ENCODE results near the gene MED16. TPM values are rescaled to one million over a fixed set of nuclear protein-coding genes. Genes with fewer than 3 reads are reported as not detected.
A peak's percentile ranks its signal among the peaks of the same experiment; 100 is the strongest.

The MED16 gene
- total RNA-seq, 1 experiment from 2014 or later: 10.8 TPM

DNA sequence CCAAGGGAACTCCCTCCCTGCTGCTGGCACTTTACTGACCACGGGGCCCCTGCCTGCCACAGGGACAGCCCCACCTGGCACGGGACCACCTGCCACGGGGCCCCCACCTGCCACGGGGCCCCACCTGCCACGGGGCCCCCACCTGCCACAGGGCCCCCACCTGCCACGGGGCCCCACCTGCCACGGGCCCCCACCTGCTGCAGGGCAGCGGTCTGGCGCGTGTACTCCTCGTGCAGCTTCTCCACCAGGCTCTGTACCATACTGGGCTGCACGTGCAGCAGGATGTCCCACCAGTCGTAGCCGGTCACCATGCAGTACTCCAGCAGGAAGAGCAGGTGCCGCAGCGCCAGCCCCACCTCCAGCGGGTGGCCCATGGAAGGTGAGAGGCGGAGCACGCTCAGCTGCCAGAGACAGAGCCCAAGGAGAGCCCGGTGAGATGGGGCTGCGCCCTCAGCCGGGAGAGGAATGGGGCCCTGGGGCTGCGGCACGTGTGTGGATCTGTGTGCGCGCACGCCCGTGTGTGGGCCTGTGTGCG lies 16.1 kb downstream of the MED16 start:
- Histone ChIP-seq H3K9me3 (ENCODE audit: low read length) (no peaks in the 10 kb centered on the region), H3K9me2 (replicated peaks; ENCODE audit: insufficient read depth, low read length) (no peaks in the 10 kb centered on the region), H3K27ac (ENCODE audit: low read length) (no peak overlapping the region), H3K27me3 (ENCODE audit: low read length) (no peaks in the 10 kb centered on the region), H3K4me2 (ENCODE audit: low read depth, low read length, poor library complexity, severe bottlenecking) (no peak overlapping the region), H3K36me3 (ENCODE audit: insufficient read depth, low read length) (no peaks in the 10 kb centered on the region), H3K4me1 (ENCODE audit: low read length) (peaks cover 11% of the 10 kb centered on the region), H3K9ac (ENCODE audit: low read length) (no peak overlapping the region), H4K20me1 (ENCODE audit: insufficient read depth, low read depth, low read length) (no peaks in the 10 kb centered on the region), H3K4me3 (ENCODE audit: low read length) (no peak overlapping the region), H3K79me2 (ENCODE audit: low read length) (no peaks in the 10 kb centered on the region), H2AFZ (ENCODE audit: low read length) (no peak overlapping the region)
- no peak for DNase-seq

DNA sequence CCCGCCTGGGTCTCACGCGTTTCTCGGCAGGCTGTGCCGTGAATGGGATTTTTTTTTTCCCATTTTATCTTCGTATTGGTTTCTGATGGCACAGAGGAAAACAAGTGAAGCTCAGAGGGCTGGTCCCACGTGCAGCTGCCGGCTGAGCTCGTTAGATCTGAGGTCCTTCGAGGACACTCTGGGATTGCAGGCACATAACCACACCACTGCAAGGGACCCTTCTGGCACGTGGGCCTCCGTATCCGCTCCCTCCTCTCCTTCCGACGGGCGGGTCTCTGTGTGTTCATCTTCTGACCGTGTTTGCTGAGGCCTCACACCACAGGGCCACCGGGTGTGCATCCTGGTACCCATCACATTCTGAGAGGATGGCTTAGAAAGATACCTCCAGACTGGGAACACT lies 16.9 kb downstream of the MED16 start:
- H4K20me1 ChIP-seq (ENCODE audit: insufficient read depth, low read depth, low read length): no peaks in the 10 kb centered on the region

DNA sequence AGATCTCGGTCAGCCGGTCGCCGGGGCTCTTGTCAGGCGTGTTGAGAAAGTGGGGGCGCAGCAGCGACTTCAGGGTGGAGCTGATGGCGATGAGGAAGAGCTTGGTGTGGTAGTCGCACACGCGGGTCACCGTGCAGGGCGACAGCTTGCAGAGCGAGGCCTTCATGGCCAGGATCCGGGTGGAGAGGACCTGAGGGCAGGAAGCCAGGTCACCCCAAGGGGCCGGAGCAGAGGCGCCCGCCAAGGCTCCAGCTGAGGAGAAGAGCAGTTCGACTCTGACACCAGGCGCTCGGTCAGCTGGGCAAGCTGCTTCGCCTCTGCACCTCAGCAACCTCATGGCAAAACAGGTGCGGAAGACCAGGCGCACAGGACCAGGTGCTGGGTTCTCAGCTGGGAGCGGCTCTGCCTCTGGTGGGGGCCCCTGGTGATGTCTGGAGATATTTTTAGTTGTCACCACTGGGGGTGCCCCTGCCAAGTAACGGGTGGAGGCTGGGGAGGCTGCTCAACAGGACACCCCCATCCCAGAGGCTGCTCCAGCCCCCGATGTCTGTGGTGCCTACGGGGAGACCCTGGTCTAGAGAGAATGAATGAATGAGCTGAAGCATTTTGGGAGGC lies 17.6 kb downstream of the MED16 start:
- no peaks in the 10 kb centered on the region for H3K9me2 ChIP-seq (replicated peaks; ENCODE audit: insufficient read depth, low read length)
- H3K4me1 ChIP-seq (ENCODE audit: low read length): peaks cover 11% of the 10 kb centered on the region
- H3K9ac ChIP-seq (ENCODE audit: low read length): no peak overlapping the region
- no peak overlapping the region for H3K27ac ChIP-seq (ENCODE audit: low read length)
- no peak overlapping the region for H3K4me2 ChIP-seq (ENCODE audit: low read depth, low read length, poor library complexity, severe bottlenecking)
- H3K27me3 ChIP-seq (ENCODE audit: low read length): no peaks in the 10 kb centered on the region
- H3K9me3 ChIP-seq (ENCODE audit: low read length): no peaks in the 10 kb centered on the region
- no peaks in the 10 kb centered on the region for H3K36me3 ChIP-seq (ENCODE audit: insufficient read depth, low read length)
- no peak overlapping the region for H2AFZ ChIP-seq (ENCODE audit: low read length)
- DNase-seq: no peak
- no peak overlapping the region for H3K4me3 ChIP-seq (ENCODE audit: low read length)
- H4K20me1 ChIP-seq (ENCODE audit: insufficient read depth, low read depth, low read length): no peaks in the 10 kb centered on the region
- H3K79me2 ChIP-seq (ENCODE audit: low read length): no peaks in the 10 kb centered on the region

More for the DNA sequence above, 16.9 kb downstream of the MED16 start:
- Histone ChIP-seq H3K27ac (ENCODE audit: low read length) (no peak overlapping the region), H3K9ac (ENCODE audit: low read length) (no peak overlapping the region), H3K4me2 (ENCODE audit: low read depth, low read length, poor library complexity, severe bottlenecking) (no peak overlapping the region), H3K9me3 (ENCODE audit: low read length) (no peaks in the 10 kb centered on the region), H3K4me3 (ENCODE audit: low read length) (no peak overlapping the region), H3K36me3 (ENCODE audit: insufficient read depth, low read length) (no peaks in the 10 kb centered on the region), H3K4me1 (ENCODE audit: low read length) (peaks cover 11% of the 10 kb centered on the region), H2AFZ (ENCODE audit: low read length) (no peak overlapping the region), H3K9me2 (replicated peaks; ENCODE audit: insufficient read depth, low read length) (no peaks in the 10 kb centered on the region), H3K27me3 (ENCODE audit: low read length) (no peaks in the 10 kb centered on the region), H3K79me2 (ENCODE audit: low read length) (no peaks in the 10 kb centered on the region)
- DNase-seq: no peak

DNA sequence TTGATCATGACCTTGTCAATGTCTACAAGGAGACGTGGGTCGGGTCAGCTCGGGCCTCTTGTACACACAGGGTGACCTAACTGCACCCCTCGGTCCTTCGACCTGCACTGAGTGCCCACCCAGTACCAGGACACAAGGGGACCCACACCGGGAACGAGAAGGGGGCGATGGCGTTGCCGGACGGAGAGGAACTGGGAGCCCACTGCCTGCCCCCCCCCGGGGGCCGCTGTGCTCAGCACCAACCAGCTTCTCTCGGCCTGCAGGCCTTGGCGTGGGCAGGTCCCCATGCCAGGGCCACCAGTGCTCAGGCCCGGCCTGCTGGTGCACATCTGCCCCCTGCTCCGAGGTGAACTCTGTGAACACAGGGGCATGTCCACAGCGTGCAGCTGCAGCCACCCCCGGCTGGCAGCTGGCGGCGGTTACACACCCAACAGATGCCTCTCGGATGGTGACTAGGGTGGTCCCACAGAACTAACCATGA lies 19.4 kb downstream of the MED16 start:
- Histone ChIP-seq H3K27me3 (ENCODE audit: low read length) (no peaks in the 10 kb centered on the region), H3K79me2 (ENCODE audit: low read length) (no peaks in the 10 kb centered on the region), H3K4me1 (ENCODE audit: low read length) (peaks cover 11% of the 10 kb centered on the region), H3K4me3 (ENCODE audit: low read length) (peak overlapping the region; percentile 40; the same call in 1 of the 2 replicates), H3K9me3 (ENCODE audit: low read length) (no peaks in the 10 kb centered on the region), H3K27ac (ENCODE audit: low read length) (no peak overlapping the region), H2AFZ (ENCODE audit: low read length) (no peak overlapping the region), H3K9ac (ENCODE audit: low read length) (no peak overlapping the region), H4K20me1 (ENCODE audit: insufficient read depth, low read depth, low read length) (no peaks in the 10 kb centered on the region), H3K4me2 (ENCODE audit: low read depth, low read length, poor library complexity, severe bottlenecking) (no peak overlapping the region), H3K36me3 (ENCODE audit: insufficient read depth, low read length) (0 out of 2 replicates have a peak, but pooled peaks cover 3% of the 10 kb centered on the region), H3K9me2 (replicated peaks; ENCODE audit: insufficient read depth, low read length) (no peaks in the 10 kb centered on the region)
- DNase-seq: no peak

DNA sequence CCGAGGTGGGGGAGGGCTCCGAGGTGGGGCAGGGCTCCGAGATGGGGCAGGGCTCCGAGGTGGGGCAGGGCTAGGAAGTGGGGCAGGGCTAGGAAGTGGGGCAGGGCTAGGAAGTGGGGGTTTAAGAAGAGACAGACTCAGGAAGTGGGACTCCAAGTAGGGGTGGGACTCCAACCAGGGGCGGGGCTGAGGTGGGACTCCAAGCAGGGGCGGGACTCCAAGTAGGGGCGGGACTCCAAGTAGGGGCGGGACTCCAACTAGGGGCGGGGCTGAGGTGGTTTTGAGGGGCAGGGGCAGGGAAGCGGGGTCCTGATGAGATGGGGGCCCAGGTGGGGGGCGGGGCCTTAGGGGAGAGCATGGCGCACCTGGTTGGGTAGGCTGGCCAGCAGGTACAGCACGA lies 19.9 kb downstream of the MED16 start:
- no peaks in the 10 kb centered on the region for H3K79me2 ChIP-seq (ENCODE audit: low read length)
- H4K20me1 ChIP-seq (ENCODE audit: insufficient read depth, low read depth, low read length): no peaks in the 10 kb centered on the region
- no peaks in the 10 kb centered on the region for H3K27me3 ChIP-seq (ENCODE audit: low read length)
- H2AFZ ChIP-seq (ENCODE audit: low read length): no peak overlapping the region
- peaks cover 11% of the 10 kb centered on the region for H3K4me1 ChIP-seq (ENCODE audit: low read length)
- H3K4me3 ChIP-seq (ENCODE audit: low read length): peak overlapping the region; percentile 40; the same call in 1 of the 2 replicates
- no peak overlapping the region for H3K4me2 ChIP-seq (ENCODE audit: low read depth, low read length, poor library complexity, severe bottlenecking)
- H3K36me3 ChIP-seq (ENCODE audit: insufficient read depth, low read length): 0 out of 2 replicates have a peak, but pooled peaks cover 3% of the 10 kb centered on the region
- DNase-seq: peak; percentile 91
- no peak overlapping the region for H3K27ac ChIP-seq (ENCODE audit: low read length)
- no peaks in the 10 kb centered on the region for H3K9me3 ChIP-seq (ENCODE audit: low read length)
- H3K9ac ChIP-seq (ENCODE audit: low read length): no peak overlapping the region
- H3K9me2 ChIP-seq (replicated peaks; ENCODE audit: insufficient read depth, low read length): no peaks in the 10 kb centered on the region

DNA sequence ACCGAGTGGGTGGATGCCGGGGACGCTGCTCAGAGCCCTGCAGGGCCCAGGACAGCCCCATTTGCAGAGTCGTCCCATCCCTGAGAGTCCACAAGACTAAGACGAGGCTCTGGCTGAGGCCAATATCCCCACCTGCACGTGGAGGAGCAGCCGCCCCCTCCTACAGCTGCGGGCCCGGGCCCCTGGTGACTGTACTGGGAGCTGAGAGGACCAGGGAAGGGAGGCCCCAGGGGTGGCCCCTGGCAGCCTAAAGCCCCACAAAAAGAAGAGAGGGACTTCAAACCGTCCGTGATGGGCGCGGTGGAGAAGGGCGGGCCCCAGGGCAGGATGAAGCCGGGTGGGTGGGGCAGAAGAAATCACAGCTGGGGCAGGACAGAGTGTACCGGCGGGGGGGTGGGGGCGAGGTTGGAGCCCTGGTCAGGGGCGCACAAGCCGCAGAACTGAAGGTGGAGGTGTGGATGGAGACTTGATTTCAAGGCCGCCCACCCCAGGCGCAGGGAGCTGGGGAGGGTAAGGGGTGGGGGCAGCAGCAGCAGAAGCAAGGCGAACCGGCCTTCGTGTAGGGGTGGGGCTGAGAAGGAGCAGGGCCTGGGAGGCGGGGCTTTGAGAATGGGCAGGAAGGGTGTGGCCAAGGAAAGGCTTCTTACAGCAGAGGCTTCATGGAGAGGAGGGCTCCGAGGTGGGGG lies 20.6 kb downstream of the MED16 start:
- peak overlapping the region; percentile 31 for H3K9ac ChIP-seq (ENCODE audit: low read length)
- no peak overlapping the region for H2AFZ ChIP-seq (ENCODE audit: low read length)
- H3K27ac ChIP-seq (ENCODE audit: low read length): peak overlapping the region; percentile 57
- peak overlapping the region; percentile 56 for H3K4me2 ChIP-seq (ENCODE audit: low read depth, low read length, poor library complexity, severe bottlenecking)
- H3K27me3 ChIP-seq (ENCODE audit: low read length): no peaks in the 10 kb centered on the region
- peak; percentile 95 for DNase-seq
- no peaks in the 10 kb centered on the region for H3K9me3 ChIP-seq (ENCODE audit: low read length)
- no peaks in the 10 kb centered on the region for H3K79me2 ChIP-seq (ENCODE audit: low read length)
- H3K4me1 ChIP-seq (ENCODE audit: low read length): peaks cover 11% of the 10 kb centered on the region
- H3K9me2 ChIP-seq (replicated peaks; ENCODE audit: insufficient read depth, low read length): no peaks in the 10 kb centered on the region
- 0 out of 2 replicates have a peak, but pooled peaks cover 3% of the 10 kb centered on the region for H3K36me3 ChIP-seq (ENCODE audit: insufficient read depth, low read length)
- peak overlapping the region; percentile 30; the same call in 1 of the 2 replicates for H3K4me3 ChIP-seq (ENCODE audit: low read length)
- no peaks in the 10 kb centered on the region for H4K20me1 ChIP-seq (ENCODE audit: insufficient read depth, low read depth, low read length)

DNA sequence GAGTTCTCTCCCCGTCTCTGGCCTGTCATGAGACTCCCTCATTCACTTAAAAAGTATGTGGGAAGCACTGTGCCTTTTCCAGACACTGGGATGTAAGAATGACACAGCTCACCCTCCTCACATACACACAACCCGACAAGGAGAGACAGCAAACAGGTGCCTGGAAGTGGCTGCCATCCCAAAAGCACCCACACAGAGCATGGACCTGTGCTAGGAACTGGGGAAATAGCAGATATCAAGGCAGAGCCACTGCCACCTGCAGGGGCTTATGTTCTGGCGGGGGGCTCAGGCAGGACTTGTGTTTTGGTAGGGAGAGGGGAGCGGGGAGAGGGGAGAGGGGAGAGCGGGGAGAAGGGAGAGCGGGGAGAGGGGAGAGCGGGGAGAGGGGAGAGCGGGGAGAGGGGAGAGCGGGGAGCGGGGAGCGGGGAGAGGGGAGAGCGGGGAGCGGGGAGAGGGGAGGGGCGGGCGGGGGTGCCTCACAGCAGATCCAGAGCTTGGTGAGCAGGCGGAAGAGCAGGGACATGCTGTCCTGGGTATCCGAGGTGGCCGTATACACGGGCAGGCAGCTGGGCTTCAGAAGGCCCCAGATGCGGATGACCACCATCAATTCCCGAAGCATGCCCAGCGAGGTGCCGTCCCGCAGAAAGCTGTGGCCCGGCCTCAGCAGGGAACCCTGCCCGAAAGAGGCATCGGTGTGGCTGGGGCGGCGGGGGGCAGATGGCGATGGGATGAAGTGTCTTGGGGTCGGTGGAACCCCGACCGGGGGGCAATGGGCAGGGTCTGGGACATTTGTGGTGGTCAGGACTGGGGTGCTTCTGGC lies 21.3 kb downstream of the MED16 start:
- H3K9me2 ChIP-seq (replicated peaks; ENCODE audit: insufficient read depth, low read length): no peaks in the 10 kb centered on the region
- no peaks in the 10 kb centered on the region for H3K9me3 ChIP-seq (ENCODE audit: low read length)
- no peaks in the 10 kb centered on the region for H3K27me3 ChIP-seq (ENCODE audit: low read length)
- peaks cover 11% of the 10 kb centered on the region for H3K4me1 ChIP-seq (ENCODE audit: low read length)
- H3K9ac ChIP-seq (ENCODE audit: low read length): no peak overlapping the region
- no peaks in the 10 kb centered on the region for H3K79me2 ChIP-seq (ENCODE audit: low read length)
- H3K36me3 ChIP-seq (ENCODE audit: insufficient read depth, low read length): 0 out of 2 replicates have a peak, but pooled peaks cover 3% of the 10 kb centered on the region
- no peak overlapping the region for H3K4me3 ChIP-seq (ENCODE audit: low read length)
- H3K27ac ChIP-seq (ENCODE audit: low read length): peak overlapping the region; percentile 57
- H3K4me2 ChIP-seq (ENCODE audit: low read depth, low read length, poor library complexity, severe bottlenecking): no peak overlapping the region
- H2AFZ ChIP-seq (ENCODE audit: low read length): no peak overlapping the region
- no peaks in the 10 kb centered on the region for H4K20me1 ChIP-seq (ENCODE audit: insufficient read depth, low read depth, low read length)
- no peak for DNase-seq

Measured in Karpas-422 (cell line).